Left ventricle myocardium superior (tissue), 1 donor: ENCODE measurements around the gene KCNQ4. TPM values are rescaled to one million over a fixed set of nuclear protein-coding genes. Genes with fewer than 3 reads are reported as not detected.

Experiments used
- ATAC-seq: fragments of 200-7000 bp; cut with Tn5 transposase; one replicate; pipeline ENCODE4 v1.9.1; 2020; ENCODE audit warnings: mild to moderate bottlenecking, moderate library complexity
- DNase-seq: peaks from one replicate; pipeline ENCODE4 v3.0.0-alpha.2; 2020
- intact Hi-C: fragments of 100-400 bp; cut with micrococcal nuclease; formaldehyde crosslinking; loops from one replicate; pipeline ENCODE4 v1.11.0; 2022
- total RNA-seq: library from RNA; stranded (reverse); fragmentation: NEBNext Ultra II Directional; extraction: Animal tissue kit (Norgen Biotek cat#: 25700); gene quantifications from one replicate; pipeline ENCODE4 v1.2.1, GENCODE V29; 2021
- donor health status: DM: no; HTN: yes; CAD: no; lungs with severe emphysema.

KCNQ4 gene
- total RNA-seq, 1 donor from 2014 or later, result 1.9 TPM

GRCh38 chr1:40753142-40753882, 30.3 kb upstream of the KCNQ4 start:
- DNase-seq (no peak), ATAC-seq (no peak)
- intact Hi-C loops, result no loop called here

GRCh38 chr1:40754201-40754600, 29.4 kb upstream of the KCNQ4 start:
- no peak for DNase-seq
- intact Hi-C loops, result no loop called here
- ATAC-seq, result no peak

- no peak for DNase-seq
- intact Hi-C loops, result no loop called here
Measured at GRCh38 chr1:40755067-40755466, 28.5 kb upstream of the KCNQ4 start.

GRCh38 chr1:40756523-40756922, 27.1 kb upstream of the KCNQ4 start:
- no peak for ATAC-seq
- DNase-seq, result no peak
- intact Hi-C loops, result no loop called here

More at GRCh38 chr1:40755067-40755466, 28.5 kb upstream of the KCNQ4 start:
- peak; percentile 55 for ATAC-seq

- DNase-seq (no peak), ATAC-seq (no peak)
- intact Hi-C loops, result no loop called here
Measured at GRCh38 chr1:40757084-40757483, 26.5 kb upstream of the KCNQ4 start.

GRCh38 chr1:40758004-40758403, 25.6 kb upstream of the KCNQ4 start:
- no peak for ATAC-seq
- intact Hi-C loops, result no loop called here
- DNase-seq, result no peak

GRCh38 chr1:40758578-40759343, 24.8 kb upstream of the KCNQ4 start:
- intact Hi-C loops, result no loop called here
- DNase-seq, result no peak
- ATAC-seq, result no peak

- DNase-seq, result no peak
- ATAC-seq, result peak; percentile 7
- intact Hi-C loops, result no loop called here
Measured at GRCh38 chr1:40760984-40761383, 22.6 kb upstream of the KCNQ4 start.

- ATAC-seq (no peak), DNase-seq (no peak)
- intact Hi-C loops, result no loop called here
Measured at GRCh38 chr1:40762144-40762923, 21.3 kb upstream of the KCNQ4 start.

- intact Hi-C loops, result no loop called here
Measured at GRCh38 chr1:40763742-40764532, 19.6 kb upstream of the KCNQ4 start.

GRCh38 chr1:40764981-40765380, 18.6 kb upstream of the KCNQ4 start:
- DNase-seq (no peak), ATAC-seq (no peak)
- intact Hi-C loops, result no loop called here

More at GRCh38 chr1:40763742-40764532, 19.6 kb upstream of the KCNQ4 start:
- DNase-seq (no peak), ATAC-seq (peak; percentile 13)

GRCh38 chr1:40766017-40766416, 17.6 kb upstream of the KCNQ4 start:
- intact Hi-C loops, result no loop called here
- no peak for ATAC-seq
- no peak for DNase-seq

GRCh38 chr1:40766560-40766959, 17.0 kb upstream of the KCNQ4 start:
- intact Hi-C loops, result no loop called here
- DNase-seq, result no peak
- no peak for ATAC-seq

GRCh38 chr1:40768146-40768990, 15.2 kb upstream of the KCNQ4 start:
- intact Hi-C loops, result no loop called here
- ATAC-seq, result peak; percentile 57

GRCh38 chr1:40769815-40770214, 13.8 kb upstream of the KCNQ4 start:
- DNase-seq (no peak), ATAC-seq (peak; percentile 56)
- intact Hi-C loops, result loop anchor here (10.0 kb wide), 1 partner anchor 85 kb away; no protein-coding TSS in a partner anchor

More at GRCh38 chr1:40768146-40768990, 15.2 kb upstream of the KCNQ4 start:
- DNase-seq, result no peak

GRCh38 chr1:40770296-40771070, 13.1 kb upstream of the KCNQ4 start:
- ATAC-seq (peak; percentile 4), DNase-seq (no peak)
- intact Hi-C loops, result loop anchor here (10.0 kb wide), 1 partner anchor 84 kb away; no protein-coding TSS in a partner anchor
